GM23338 (cell line): ENCODE measurements around the gene SLC28A1. TPM values are rescaled to one million over a fixed set of nuclear protein-coding genes. Genes with fewer than 3 reads are reported as not detected.

Experiments used
- ATAC-seq: fragments of 200-7000 bp; cut with Tn5 transposase; 3 replicates; pipeline ENCODE4 v1.9.1; 2020
- DNase-seq: peaks from one replicate; pipeline ENCODE4 v3.0.0-alpha.2; 2015; ENCODE audit warnings: low spot score
- H2AFZ ChIP-seq: fragments of 200-600 bp; sonication (generic); 2 replicates; pipeline ENCODE4 v1.8.0; 2016; ENCODE audit warnings: antibody characterized with exemption, mild to moderate bottlenecking, moderate library complexity
- H3F3A ChIP-seq: fragments of 200-600 bp; sonication (generic); replicated peaks from 2 replicates; pipeline ENCODE4 v1.8.0; 2017; ENCODE audit warnings: antibody characterized with exemption, mixed run types, low read depth
- H3K27ac ChIP-seq: fragments of 200-600 bp; sonication (generic); 2 replicates; pipeline ENCODE4 v1.6.1; 2016; ENCODE audit warnings: low read depth
- H3K27me3 ChIP-seq: fragments of 200-600 bp; sonication (generic); 2 replicates; pipeline ENCODE4 v1.8.0; 2016; ENCODE audit warnings: mild to moderate bottlenecking, mixed run types, moderate library complexity; ENCODE audit not compliant: insufficient read depth
- H3K36me3 ChIP-seq: fragments of 200-600 bp; sonication (generic); 2 replicates; pipeline ENCODE4 v1.8.0; 2016; ENCODE audit warnings: mild to moderate bottlenecking; ENCODE audit not compliant: insufficient read depth
- H3K4me1 ChIP-seq: fragments of 200-600 bp; sonication (generic); 2 replicates; pipeline ENCODE4 v1.8.0; 2016; ENCODE audit warnings: mild to moderate bottlenecking, moderate library complexity; ENCODE audit not compliant: insufficient read depth
- H3K4me2 ChIP-seq: fragments of 200-600 bp; sonication (generic); 2 replicates; pipeline ENCODE4 v1.7.1; 2017; ENCODE audit warnings: mixed run types
- H3K4me3 ChIP-seq: fragments of 200-600 bp; sonication (generic); 2 replicates; pipeline ENCODE4 v1.6.1; 2016; ENCODE audit warnings: mixed run types
- H3K79me2 ChIP-seq: fragments of 200-600 bp; sonication (generic); replicated peaks from 2 replicates; pipeline ENCODE4 v1.8.0; 2017; ENCODE audit warnings: mild to moderate bottlenecking; ENCODE audit not compliant: insufficient read depth
- H3K9me2 ChIP-seq: fragments of 200-600 bp; sonication (generic); 2 replicates; pipeline ENCODE4 v1.8.0; 2017; ENCODE audit not compliant: insufficient read depth
- H4K20me1 ChIP-seq: fragments of 200-600 bp; sonication (generic); replicated peaks from 2 replicates; pipeline ENCODE4 v1.8.0; 2017; ENCODE audit warnings: mild to moderate bottlenecking; ENCODE audit not compliant: insufficient read depth
- H3K27ac Mint-ChIP-seq: 2 replicates; pipeline ENCODE4 v1.8.0; 2020; ENCODE audit warnings: inconsistent platforms, mild to moderate bottlenecking, moderate library complexity, mixed read lengths
- H3K27me3 Mint-ChIP-seq: 3 replicates; pipeline ENCODE4 v1.8.0; 2022; ENCODE audit warnings: low read depth, mild to moderate bottlenecking, moderate library complexity, mixed read lengths, inconsistent platforms; ENCODE audit not compliant: insufficient read depth, poor library complexity
- H3K36me3 Mint-ChIP-seq: 3 replicates; pipeline ENCODE4 v1.8.0; 2021; ENCODE audit warnings: low read depth, mild to moderate bottlenecking, inconsistent platforms, moderate library complexity, mixed read lengths
- H3K4me1 Mint-ChIP-seq: 3 replicates; pipeline ENCODE4 v1.8.0; 2020; ENCODE audit warnings: mild to moderate bottlenecking, inconsistent platforms, mixed read lengths
- H3K4me3 Mint-ChIP-seq: 3 replicates; pipeline ENCODE4 v1.8.0; 2021; ENCODE audit warnings: moderate library complexity, mild to moderate bottlenecking, inconsistent platforms, mixed read lengths
- H3K9me3 Mint-ChIP-seq: 3 replicates; pipeline ENCODE4 v1.8.0; 2020; ENCODE audit warnings: moderate library complexity, mild to moderate bottlenecking, inconsistent platforms, mixed read lengths
- CREB1 ChIP-seq: fragments of 250-450 bp; sonication (Bioruptor Pico); IDR thresholded peaks from 2 replicates; pipeline ENCODE4 v1.5.0; 2020; ENCODE audit warnings: low read depth, mild to moderate bottlenecking, moderate library complexity
- EZH2phosphoT487 ChIP-seq: fragments of 200-600 bp; sonication (generic); IDR thresholded peaks from one replicate; pipeline ENCODE4 v1.8.1; 2018; ENCODE audit warnings: antibody characterized with exemption; ENCODE audit not compliant: unreplicated experiment
- JUNB ChIP-seq: IDR thresholded peaks from one replicate; pipeline ENCODE4 v1.6.1; 2016; ENCODE audit warnings: antibody characterized with exemption; ENCODE audit not compliant: unreplicated experiment
- POLR2AphosphoS5 ChIP-seq: IDR thresholded peaks from 2 replicates; pipeline ENCODE4 v1.6.1; 2016; ENCODE audit warnings: antibody characterized with exemption, low read depth
- STAT1 ChIP-seq: IDR thresholded peaks from one replicate; pipeline ENCODE4 v1.6.1; 2016; ENCODE audit warnings: antibody characterized with exemption; ENCODE audit not compliant: unreplicated experiment
- ZNF114 ChIP-seq: fragments of 250-450 bp; sonication (Bioruptor Pico); IDR thresholded peaks from 2 replicates; pipeline ENCODE4 v1.5.0; 2020; ENCODE audit warnings: mild to moderate bottlenecking, moderate library complexity
- polyA plus RNA-seq: library from polyadenylated mRNA; unstranded; fragments of >200 nt; fragmentation: Nextera tagmentation; extraction: Ambion mirVana; gene quantifications from 2 replicates; pipeline ENCODE4 v1.2.1, GENCODE V29; 2016
- total RNA-seq: library from RNA; depleted of rRNA; stranded (reverse); fragments of >200 nt; shearing (Covaris generic); gene quantifications from 2 replicates; pipeline ENCODE4 v1.2.3, GENCODE V29; 2014
- TF ChIP-seq, protein P1 (sequence below): fragments of 250-450 bp; sonication (Bioruptor Pico); IDR thresholded peaks from 2 replicates; pipeline ENCODE4 v1.5.0; 2020; ENCODE audit warnings: mild to moderate bottlenecking, moderate library complexity

Gene SLC28A1
- total and polyA plus RNA-seq, 2 experiments from 2014 or later = not detected

DNA sequence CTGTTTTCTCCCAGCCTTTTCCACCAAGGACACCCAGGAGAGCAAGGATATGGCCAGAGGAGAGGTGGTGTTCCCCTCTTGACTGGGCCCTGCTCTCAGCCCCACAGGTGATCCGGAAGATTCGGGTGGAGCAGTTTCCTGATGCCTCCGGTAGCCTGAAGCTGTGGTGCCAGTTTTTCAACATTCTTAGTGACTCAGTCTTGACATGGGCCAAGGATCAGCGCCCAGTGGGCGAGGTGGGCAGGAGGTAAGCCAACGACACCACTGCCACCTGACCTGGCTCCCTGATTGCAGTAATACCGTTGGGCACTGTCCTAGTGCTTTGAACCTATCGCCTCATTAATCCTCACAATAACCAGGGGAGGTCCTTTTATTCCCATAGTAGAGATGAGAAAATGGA lies 25.3 kb upstream of the SLC28A1 start (continued):
- TF ChIP-seq, protein P1, sequence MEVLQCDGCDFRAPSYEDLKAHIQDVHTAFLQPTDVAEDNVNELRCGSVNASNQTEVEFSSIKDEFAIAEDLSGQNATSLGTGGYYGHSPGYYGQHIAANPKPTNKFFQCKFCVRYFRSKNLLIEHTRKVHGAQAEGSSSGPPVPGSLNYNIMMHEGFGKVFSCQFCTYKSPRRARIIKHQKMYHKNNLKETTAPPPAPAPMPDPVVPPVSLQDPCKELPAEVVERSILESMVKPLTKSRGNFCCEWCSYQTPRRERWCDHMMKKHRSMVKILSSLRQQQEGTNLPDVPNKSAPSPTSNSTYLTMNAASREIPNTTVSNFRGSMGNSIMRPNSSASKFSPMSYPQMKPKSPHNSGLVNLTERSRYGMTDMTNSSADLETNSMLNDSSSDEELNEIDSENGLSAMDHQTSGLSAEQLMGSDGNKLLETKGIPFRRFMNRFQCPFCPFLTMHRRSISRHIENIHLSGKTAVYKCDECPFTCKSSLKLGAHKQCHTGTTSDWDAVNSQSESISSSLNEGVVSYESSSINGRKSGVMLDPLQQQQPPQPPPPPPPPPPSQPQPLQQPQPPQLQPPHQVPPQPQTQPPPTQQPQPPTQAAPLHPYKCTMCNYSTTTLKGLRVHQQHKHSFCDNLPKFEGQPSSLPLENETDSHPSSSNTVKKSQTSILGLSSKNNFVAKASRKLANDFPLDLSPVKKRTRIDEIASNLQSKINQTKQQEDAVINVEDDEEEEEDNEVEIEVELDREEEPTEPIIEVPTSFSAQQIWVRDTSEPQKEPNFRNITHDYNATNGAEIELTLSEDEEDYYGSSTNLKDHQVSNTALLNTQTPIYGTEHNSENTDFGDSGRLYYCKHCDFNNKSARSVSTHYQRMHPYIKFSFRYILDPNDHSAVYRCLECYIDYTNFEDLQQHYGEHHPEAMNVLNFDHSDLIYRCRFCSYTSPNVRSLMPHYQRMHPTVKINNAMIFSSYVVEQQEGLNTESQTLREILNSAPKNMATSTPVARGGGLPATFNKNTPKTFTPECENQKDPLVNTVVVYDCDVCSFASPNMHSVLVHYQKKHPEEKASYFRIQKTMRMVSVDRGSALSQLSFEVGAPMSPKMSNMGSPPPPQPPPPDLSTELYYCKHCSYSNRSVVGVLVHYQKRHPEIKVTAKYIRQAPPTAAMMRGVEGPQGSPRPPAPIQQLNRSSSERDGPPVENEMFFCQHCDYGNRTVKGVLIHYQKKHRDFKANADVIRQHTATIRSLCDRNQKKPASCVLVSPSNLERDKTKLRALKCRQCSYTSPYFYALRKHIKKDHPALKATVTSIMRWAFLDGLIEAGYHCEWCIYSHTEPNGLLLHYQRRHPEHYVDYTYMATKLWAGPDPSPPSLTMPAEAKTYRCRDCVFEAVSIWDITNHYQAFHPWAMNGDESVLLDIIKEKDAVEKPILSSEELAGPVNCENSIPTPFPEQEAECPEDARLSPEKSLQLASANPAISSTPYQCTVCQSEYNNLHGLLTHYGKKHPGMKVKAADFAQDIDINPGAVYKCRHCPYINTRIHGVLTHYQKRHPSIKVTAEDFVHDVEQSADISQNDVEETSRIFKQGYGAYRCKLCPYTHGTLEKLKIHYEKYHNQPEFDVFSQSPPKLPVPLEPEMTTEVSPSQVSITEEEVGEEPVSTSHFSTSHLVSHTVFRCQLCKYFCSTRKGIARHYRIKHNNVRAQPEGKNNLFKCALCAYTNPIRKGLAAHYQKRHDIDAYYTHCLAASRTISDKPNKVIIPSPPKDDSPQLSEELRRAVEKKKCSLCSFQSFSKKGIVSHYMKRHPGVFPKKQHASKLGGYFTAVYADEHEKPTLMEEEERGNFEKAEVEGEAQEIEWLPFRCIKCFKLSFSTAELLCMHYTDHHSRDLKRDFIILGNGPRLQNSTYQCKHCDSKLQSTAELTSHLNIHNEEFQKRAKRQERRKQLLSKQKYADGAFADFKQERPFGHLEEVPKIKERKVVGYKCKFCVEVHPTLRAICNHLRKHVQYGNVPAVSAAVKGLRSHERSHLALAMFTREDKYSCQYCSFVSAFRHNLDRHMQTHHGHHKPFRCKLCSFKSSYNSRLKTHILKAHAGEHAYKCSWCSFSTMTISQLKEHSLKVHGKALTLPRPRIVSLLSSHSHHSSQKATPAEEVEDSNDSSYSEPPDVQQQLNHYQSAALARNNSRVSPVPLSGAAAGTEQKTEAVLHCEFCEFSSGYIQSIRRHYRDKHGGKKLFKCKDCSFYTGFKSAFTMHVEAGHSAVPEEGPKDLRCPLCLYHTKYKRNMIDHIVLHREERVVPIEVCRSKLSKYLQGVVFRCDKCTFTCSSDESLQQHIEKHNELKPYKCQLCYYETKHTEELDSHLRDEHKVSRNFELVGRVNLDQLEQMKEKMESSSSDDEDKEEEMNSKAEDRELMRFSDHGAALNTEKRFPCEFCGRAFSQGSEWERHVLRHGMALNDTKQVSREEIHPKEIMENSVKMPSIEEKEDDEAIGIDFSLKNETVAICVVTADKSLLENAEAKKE (CRISPR knock-in tag) = no peak

DNA sequence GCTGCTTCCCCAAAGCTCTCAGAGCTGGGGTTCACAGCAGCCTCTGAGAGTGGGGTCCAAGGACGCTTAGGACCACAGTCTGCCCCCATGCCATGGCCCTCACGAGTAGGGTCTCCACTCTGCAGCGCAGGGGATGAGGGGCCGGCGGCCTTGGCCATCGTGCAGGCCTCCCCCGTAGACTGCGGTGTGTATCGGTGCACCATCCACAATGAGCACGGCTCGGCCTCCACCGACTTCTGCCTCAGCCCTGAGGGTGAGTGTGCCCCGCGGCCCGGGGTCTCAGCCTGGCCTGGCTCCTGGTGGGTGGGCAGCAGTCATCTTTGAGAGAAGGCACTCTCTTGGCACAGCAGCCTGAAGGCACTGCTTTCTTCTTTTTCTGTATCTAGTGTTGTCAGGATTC lies 24.8 kb upstream of the SLC28A1 start:
- H3F3A ChIP-seq = no peaks in the 10 kb centered on the region
- no peaks in the 10 kb centered on the region; the same call in 2 of the 3 replicates for H3K4me1 Mint-ChIP-seq
- DNase-seq (no peak), ATAC-seq (no peak)
- H3K4me3 ChIP-seq = no peak overlapping the region
- H3K9me3 Mint-ChIP-seq = no peaks in the 10 kb centered on the region; the same call in 2 of the 3 replicates
- no peak overlapping the region for H3K27ac ChIP-seq
- H3K36me3 Mint-ChIP-seq = peaks cover 5% of the 10 kb centered on the region
- H3K4me2 ChIP-seq = no peak overlapping the region
- no peaks in the 10 kb centered on the region for H3K79me2 ChIP-seq
- no peaks in the 10 kb centered on the region for H3K4me1 ChIP-seq
- no peaks in the 10 kb centered on the region for H3K9me2 ChIP-seq
- H3K4me3 Mint-ChIP-seq = no peak overlapping the region
- H3K27ac Mint-ChIP-seq = no peak overlapping the region
- no peaks in the 10 kb centered on the region for H3K27me3 ChIP-seq
- H2AFZ ChIP-seq = no peak overlapping the region
- H3K27me3 Mint-ChIP-seq = peaks cover 1% of the 10 kb centered on the region
- H3K36me3 ChIP-seq = peaks cover 3% of the 10 kb centered on the region; the same call in 1 of the 2 replicates
- no peaks in the 10 kb centered on the region; the same call in 1 of the 2 replicates for H4K20me1 ChIP-seq
- TF ChIP-seq EZH2phosphoT487 (no peak), ZNF114 (CRISPR knock-in tag) (no peak), POLR2AphosphoS5 (no peak), CREB1 (CRISPR knock-in tag) (no peak), STAT1 (no peak), JUNB (no peak)
- TF ChIP-seq, protein P1 (CRISPR knock-in tag) = no peak
